Retinal pigment epithelial cell (primary cell): ENCODE results near the gene PSD2.
A peak's percentile ranks its signal among the peaks of the same experiment; 100 is the strongest.

ENCODE experiments used
- DNase-seq: peaks from one replicate; pipeline ENCODE4 v3.0.0-alpha.2; 2010; ENCODE audit warnings: low read depth
- H3K4me3 ChIP-seq: 2 replicates; pipeline ENCODE4 v1.5.1; 2011; ENCODE audit warnings: mild to moderate bottlenecking, low read length, control low read depth, moderate library complexity
- TF ChIP-seq, protein P1 (sequence below): conservative IDR thresholded peaks from 2 replicates; pipeline ENCODE4 v1.5.1; 2011; ENCODE audit warnings: low read depth, low read length, control low read depth, inconsistent platforms

PSD2 gene

GRCh38 chr5:139808481-139809330 is 13.1 kb downstream of the PSD2 start:
- DNase-seq: peak; percentile 2
- TF ChIP-seq, protein P1, sequence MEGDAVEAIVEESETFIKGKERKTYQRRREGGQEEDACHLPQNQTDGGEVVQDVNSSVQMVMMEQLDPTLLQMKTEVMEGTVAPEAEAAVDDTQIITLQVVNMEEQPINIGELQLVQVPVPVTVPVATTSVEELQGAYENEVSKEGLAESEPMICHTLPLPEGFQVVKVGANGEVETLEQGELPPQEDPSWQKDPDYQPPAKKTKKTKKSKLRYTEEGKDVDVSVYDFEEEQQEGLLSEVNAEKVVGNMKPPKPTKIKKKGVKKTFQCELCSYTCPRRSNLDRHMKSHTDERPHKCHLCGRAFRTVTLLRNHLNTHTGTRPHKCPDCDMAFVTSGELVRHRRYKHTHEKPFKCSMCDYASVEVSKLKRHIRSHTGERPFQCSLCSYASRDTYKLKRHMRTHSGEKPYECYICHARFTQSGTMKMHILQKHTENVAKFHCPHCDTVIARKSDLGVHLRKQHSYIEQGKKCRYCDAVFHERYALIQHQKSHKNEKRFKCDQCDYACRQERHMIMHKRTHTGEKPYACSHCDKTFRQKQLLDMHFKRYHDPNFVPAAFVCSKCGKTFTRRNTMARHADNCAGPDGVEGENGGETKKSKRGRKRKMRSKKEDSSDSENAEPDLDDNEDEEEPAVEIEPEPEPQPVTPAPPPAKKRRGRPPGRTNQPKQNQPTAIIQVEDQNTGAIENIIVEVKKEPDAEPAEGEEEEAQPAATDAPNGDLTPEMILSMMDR: no peak
- H3K4me3 ChIP-seq: no peak overlapping the region

GRCh38 chr5:139809331-139809810 is 13.8 kb downstream of the PSD2 start:
- no peak overlapping the region for H3K4me3 ChIP-seq
- no peak for DNase-seq
- TF ChIP-seq, protein P1: no peak

- no peak overlapping the region for H3K4me3 ChIP-seq
- no peak for DNase-seq
- TF ChIP-seq, protein P1: no peak
Observed at GRCh38 chr5:139810341-139811273, 15.0 kb downstream of the PSD2 start.

GRCh38 chr5:139811274-139811607 is 15.6 kb downstream of the PSD2 start:
- DNase-seq: no peak
- H3K4me3 ChIP-seq: no peak overlapping the region
- TF ChIP-seq, protein P1: no peak

GRCh38 chr5:139812323-139812722 is 16.7 kb downstream of the PSD2 start:
- H3K4me3 ChIP-seq: no peak overlapping the region
- TF ChIP-seq, protein P1: no peak
- DNase-seq: no peak

DNA sequence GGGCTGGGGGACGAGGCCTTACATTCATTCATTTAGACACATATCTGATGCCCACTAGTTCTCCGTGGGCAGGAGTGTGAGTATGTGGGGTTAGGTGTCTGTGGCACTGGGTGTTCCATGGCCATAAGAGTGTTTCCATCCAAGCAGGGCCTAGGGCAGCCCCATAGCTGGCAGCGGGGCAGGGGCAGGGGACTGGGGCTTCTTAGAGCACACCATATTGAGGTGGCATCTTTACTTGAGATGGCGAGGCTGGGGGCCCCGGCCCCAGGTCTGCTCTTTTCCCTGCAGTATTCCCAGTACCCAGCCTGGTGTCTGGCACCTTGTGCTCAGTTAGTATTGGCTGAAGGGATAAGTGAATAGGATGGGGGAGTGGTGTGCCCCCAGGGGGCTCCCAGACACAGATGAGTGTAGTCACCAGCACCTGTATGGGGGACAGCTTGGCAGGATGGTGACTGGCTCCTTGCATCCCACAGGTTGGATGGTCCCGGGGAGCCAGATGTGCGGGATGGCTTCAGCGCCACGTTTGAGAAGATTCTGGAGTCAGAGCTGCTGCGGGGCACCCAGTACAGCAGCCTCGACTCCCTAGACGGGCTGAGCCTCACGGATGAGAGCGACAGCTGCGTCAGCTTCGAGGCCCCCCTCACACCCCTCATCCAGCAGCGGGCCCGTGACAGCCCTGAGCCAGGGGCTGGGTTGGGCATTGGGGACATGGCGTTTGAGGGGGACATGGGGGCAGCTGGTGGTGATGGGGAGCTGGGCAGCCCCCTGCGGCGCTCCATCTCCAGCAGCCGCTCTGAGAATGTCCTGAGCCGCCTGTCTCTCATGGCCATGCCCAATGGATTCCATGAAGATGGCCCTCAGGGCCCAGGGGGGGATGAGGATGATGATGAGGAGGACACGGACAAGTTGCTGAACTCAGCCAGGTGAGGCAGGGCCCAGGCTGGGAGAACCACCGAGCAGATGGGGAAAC is 17.5 kb downstream of the PSD2 start:
- TF ChIP-seq, protein P1: no peak
- no peak overlapping the region for H3K4me3 ChIP-seq

More for the DNA sequence above, 17.5 kb downstream of the PSD2 start:
- DNase-seq: no peak
